Glutamatergic neuron (in vitro differentiated cells): ENCODE results near the gene EXOSC2. TPM values are rescaled to one million over a fixed set of nuclear protein-coding genes. Genes with fewer than 3 reads are reported as not detected.

Experiments
- DNase-seq: peaks from one replicate; pipeline ENCODE4 v3.0.0; 2022
- H3K27ac Mint-ChIP-seq: one replicate; pipeline ENCODE4 v1.8.0; 2020; ENCODE audit warnings: mild to moderate bottlenecking, mixed read lengths, inconsistent platforms; ENCODE audit not compliant: unreplicated experiment
- H3K27me3 Mint-ChIP-seq: one replicate; pipeline ENCODE4 v1.8.0; 2020; ENCODE audit warnings: mild to moderate bottlenecking, moderate library complexity, mixed read lengths, inconsistent platforms; ENCODE audit not compliant: unreplicated experiment
- H3K36me3 Mint-ChIP-seq: one replicate; pipeline ENCODE4 v1.8.0; 2020; ENCODE audit warnings: mild to moderate bottlenecking, mixed read lengths, inconsistent platforms; ENCODE audit not compliant: unreplicated experiment
- H3K4me1 Mint-ChIP-seq: one replicate; pipeline ENCODE4 v1.8.0; 2020; ENCODE audit warnings: mild to moderate bottlenecking, low read depth, mixed read lengths, inconsistent platforms; ENCODE audit not compliant: unreplicated experiment
- H3K4me3 Mint-ChIP-seq: one replicate; pipeline ENCODE4 v1.8.0; 2020; ENCODE audit warnings: mild to moderate bottlenecking, mixed read lengths, inconsistent platforms; ENCODE audit not compliant: unreplicated experiment
- H3K9me3 Mint-ChIP-seq: one replicate; pipeline ENCODE4 v1.8.0; 2020; ENCODE audit warnings: mild to moderate bottlenecking, moderate library complexity, mixed read lengths, inconsistent platforms; ENCODE audit not compliant: unreplicated experiment
- long read RNA-seq: library from polyadenylated mRNA; unstranded; transcript quantifications from one replicate; pipeline ENCODE4 v2.0.0, GENCODE V29; 2020; ENCODE audit not compliant: unreplicated experiment
- total RNA-seq: library from RNA; stranded (reverse); fragmentation: NEBNext Ultra II Directional; extraction: Animal tissue kit (Norgen Biotek cat#: 25700); gene quantifications from one replicate; pipeline ENCODE4 v1.2.1, GENCODE V29; 2021; ENCODE audit not compliant: unreplicated experiment
- TF ChIP-seq, protein P1 (sequence below): fragments of 200-600 bp; sonication (generic); IDR thresholded peaks from one replicate; pipeline ENCODE4 v1.5.0; 2021; ENCODE audit not compliant: partially characterized antibody, unreplicated experiment

The EXOSC2 gene
- total RNA-seq, result 43.3 TPM
- long read RNA-seq, transcript EXOSC2-204 (9 exons, 2,040 nt), result major isoform, 6 of 8 reads
- long read RNA-seq, partial matches to known transcripts, result 0 of 8 reads
- long read RNA-seq, other reads (novel, unspliced or antisense), result 0 of 8 reads

- Mint-ChIP-seq H3K9me3 (peaks cover 15% of the 10 kb centered on the region), H3K4me3 (peak within 1 kb of the TSS; percentile 98), H3K27me3 (peaks cover 8% of the 10 kb centered on the region), H3K27ac (peak within 1 kb of the TSS; percentile 96), H3K36me3 (no peaks in the 10 kb centered on the region), H3K4me1 (peaks cover 21% of the 10 kb centered on the region)
- DNase-seq, result peak; percentile 98
- TF ChIP-seq, protein P1, sequence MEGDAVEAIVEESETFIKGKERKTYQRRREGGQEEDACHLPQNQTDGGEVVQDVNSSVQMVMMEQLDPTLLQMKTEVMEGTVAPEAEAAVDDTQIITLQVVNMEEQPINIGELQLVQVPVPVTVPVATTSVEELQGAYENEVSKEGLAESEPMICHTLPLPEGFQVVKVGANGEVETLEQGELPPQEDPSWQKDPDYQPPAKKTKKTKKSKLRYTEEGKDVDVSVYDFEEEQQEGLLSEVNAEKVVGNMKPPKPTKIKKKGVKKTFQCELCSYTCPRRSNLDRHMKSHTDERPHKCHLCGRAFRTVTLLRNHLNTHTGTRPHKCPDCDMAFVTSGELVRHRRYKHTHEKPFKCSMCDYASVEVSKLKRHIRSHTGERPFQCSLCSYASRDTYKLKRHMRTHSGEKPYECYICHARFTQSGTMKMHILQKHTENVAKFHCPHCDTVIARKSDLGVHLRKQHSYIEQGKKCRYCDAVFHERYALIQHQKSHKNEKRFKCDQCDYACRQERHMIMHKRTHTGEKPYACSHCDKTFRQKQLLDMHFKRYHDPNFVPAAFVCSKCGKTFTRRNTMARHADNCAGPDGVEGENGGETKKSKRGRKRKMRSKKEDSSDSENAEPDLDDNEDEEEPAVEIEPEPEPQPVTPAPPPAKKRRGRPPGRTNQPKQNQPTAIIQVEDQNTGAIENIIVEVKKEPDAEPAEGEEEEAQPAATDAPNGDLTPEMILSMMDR, result peak; percentile 8
Observed at GRCh38 chr9:130693426-130694191, at the start of gene EXOSC2. TSS of gene EXOSC2 (plus strand) at chr9:130693780. CDS start at chr9:130693792, 12 bp downstream.

- TF ChIP-seq, protein P1, result no peak
- no peak overlapping the region for H3K27ac Mint-ChIP-seq
- no peak for DNase-seq
- peaks cover 1% of the 10 kb centered on the region for H3K9me3 Mint-ChIP-seq
- H3K4me3 Mint-ChIP-seq, result no peak overlapping the region
- H3K27me3 Mint-ChIP-seq, result peaks cover 5% of the 10 kb centered on the region
- H3K36me3 Mint-ChIP-seq, result peaks cover 3% of the 10 kb centered on the region
- H3K4me1 Mint-ChIP-seq, result no peaks in the 10 kb centered on the region
Observed at GRCh38 chr9:130651221-130651620, 42.4 kb upstream of the EXOSC2 start.

DNA sequence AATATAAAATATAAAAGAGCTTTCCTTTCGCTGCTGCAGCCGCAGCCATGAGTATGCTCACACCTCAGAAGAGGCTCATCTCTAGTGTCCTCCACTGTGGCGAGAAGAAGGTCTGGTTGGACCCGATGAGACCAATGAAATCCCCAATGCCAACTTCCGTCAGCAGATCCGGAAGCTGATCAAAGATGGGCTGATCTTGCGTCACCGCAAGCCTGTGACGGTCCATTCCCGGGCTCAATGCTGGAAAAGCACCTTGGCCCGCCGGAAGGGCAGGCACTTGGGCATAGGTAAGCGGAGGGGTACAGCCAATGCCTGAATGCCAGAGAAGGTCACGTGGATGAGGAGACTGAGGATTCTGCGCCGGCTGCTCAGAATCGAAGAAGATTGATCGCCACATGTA is 41.8 kb upstream of the EXOSC2 start:
- Mint-ChIP-seq H3K27me3 (peaks cover 10% of the 10 kb centered on the region), H3K4me3 (no peak overlapping the region), H3K36me3 (peaks cover 2% of the 10 kb centered on the region), H3K27ac (no peak overlapping the region), H3K9me3 (peaks cover 1% of the 10 kb centered on the region), H3K4me1 (no peaks in the 10 kb centered on the region)
- no peak for DNase-seq
- TF ChIP-seq, protein P1, result no peak

GRCh38 chr9:130654879-130655278 is 38.7 kb upstream of the EXOSC2 start:
- TF ChIP-seq, protein P1, result no peak
- Mint-ChIP-seq H3K4me3 (no peak overlapping the region), H3K36me3 (peaks cover 6% of the 10 kb centered on the region), H3K9me3 (peaks cover 3% of the 10 kb centered on the region), H3K27me3 (peaks cover 29% of the 10 kb centered on the region), H3K4me1 (no peaks in the 10 kb centered on the region), H3K27ac (no peak overlapping the region)
- DNase-seq, result no peak
